HUES48 (cell line): ENCODE data around the gene ANKMY1.

Experiments used
- H3K27ac ChIP-seq: one replicate; pipeline ENCODE4 v1.7.0; 2013; ENCODE audit warnings: low read depth, low read length, inconsistent platforms
- H3K27me3 ChIP-seq: 2 replicates; pipeline ENCODE4 v1.6.1; 2013; ENCODE audit warnings: mild to moderate bottlenecking, low read length; ENCODE audit not compliant: control insufficient read depth, insufficient read depth
- H3K36me3 ChIP-seq: 2 replicates; pipeline ENCODE4 v1.6.1; 2013; ENCODE audit warnings: low read length; ENCODE audit not compliant: control insufficient read depth, insufficient read depth
- H3K4me1 ChIP-seq: 2 replicates; pipeline ENCODE4 v1.6.1; 2013; ENCODE audit warnings: mild to moderate bottlenecking, low read length; ENCODE audit not compliant: control insufficient read depth, insufficient read depth
- H3K4me3 ChIP-seq: 2 replicates; pipeline ENCODE4 v1.5.1; 2013; ENCODE audit warnings: mild to moderate bottlenecking, low read depth, low read length
- H3K9ac ChIP-seq: 2 replicates; pipeline ENCODE4 v1.6.1; 2013; ENCODE audit warnings: mild to moderate bottlenecking, low read depth, low read length, moderate library complexity
- H3K9me3 ChIP-seq: 2 replicates; pipeline ENCODE4 v1.6.1; 2013; ENCODE audit warnings: low read length; ENCODE audit not compliant: control insufficient read depth, insufficient read depth

Gene ANKMY1

DNA sequence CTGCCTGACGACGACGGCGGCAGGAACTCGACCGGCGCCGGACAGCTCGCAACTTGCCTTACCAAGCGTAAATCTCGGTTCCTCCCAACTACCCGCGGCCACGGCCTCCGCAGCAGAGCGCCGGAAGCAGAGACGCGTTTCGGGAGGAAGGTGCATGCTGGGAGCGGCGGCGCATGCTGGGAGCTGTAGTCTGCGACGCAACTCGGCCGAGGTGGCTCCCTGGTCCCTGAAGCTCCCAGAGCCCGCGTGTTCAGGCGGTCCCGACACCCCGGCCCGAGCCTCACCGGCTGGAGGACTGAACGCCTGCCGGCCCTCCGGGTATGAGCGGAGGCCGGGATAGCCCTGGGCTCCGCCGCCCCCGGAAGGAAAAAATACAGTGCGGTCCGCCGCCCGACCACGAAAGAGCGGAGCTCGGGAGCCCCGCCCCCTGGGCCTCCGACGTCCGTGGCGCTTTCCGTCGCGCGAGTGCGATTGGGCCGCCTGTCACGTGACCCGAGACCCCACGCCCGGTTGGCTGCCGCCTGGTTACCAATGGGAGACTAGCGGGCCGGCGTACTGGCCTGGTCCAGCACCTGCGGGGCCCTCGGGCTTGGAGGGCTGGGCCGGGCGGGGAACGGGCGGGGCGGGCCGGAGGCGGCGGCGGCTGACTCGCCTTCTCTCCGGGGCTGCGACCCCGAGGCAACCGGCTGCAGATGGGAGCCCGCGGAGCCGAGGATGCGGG, 28.6 kb upstream of the ANKMY1 start, which contains the start of gene CAPN10:
Gene CAPN10, plus strand, starts transcription at position 537 of the 721 bp plus-strand sequence. Its CDS starts 178 bp downstream, at position 715.
- Histone ChIP-seq H3K4me3 (peak within 1 kb of the TSS; percentile 98), H3K4me1 (peaks cover 23% of the 10 kb centered on the region), H3K27ac (peak within 1 kb of the TSS; percentile 85)

DNA sequence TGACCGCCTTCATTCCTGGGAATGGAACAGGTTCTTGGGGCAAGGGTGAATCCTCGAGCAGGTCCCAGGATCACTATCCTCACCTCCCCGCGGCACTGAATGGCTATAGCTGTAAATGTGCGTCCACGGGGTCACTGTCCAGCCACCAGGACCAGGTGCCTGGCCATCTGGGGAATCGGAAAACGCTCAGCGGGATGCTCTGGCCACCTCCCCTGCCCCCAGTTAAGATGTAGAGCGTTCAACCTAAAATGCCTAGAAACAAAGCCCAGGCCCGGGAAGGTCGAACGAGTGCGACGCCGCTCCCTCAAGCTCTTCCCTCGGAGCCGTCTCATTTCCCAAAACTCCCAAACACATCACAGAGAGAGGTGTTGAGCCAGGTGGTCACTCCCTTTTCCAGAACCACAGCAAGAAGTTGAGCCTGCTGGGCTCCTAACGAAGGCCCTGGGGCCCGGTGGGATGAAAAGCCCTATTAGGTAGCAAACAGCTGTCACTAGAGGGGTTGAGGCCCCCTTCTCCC, 28.0 kb upstream of the ANKMY1 start:
- peaks cover 15% of the 10 kb centered on the region for H3K36me3 ChIP-seq
- peak overlapping the region; percentile 85 for H3K27ac ChIP-seq
- peaks cover 23% of the 10 kb centered on the region for H3K4me1 ChIP-seq

More for the DNA sequence above, 28.6 kb upstream of the ANKMY1 start, which contains the start of gene CAPN10:
- Histone ChIP-seq H3K36me3 (peaks cover 21% of the 10 kb centered on the region), H3K9ac (peak within 1 kb of the TSS; percentile 90), H3K9me3 (no peaks in the 10 kb centered on the region), H3K27me3 (no peaks in the 10 kb centered on the region)

DNA sequence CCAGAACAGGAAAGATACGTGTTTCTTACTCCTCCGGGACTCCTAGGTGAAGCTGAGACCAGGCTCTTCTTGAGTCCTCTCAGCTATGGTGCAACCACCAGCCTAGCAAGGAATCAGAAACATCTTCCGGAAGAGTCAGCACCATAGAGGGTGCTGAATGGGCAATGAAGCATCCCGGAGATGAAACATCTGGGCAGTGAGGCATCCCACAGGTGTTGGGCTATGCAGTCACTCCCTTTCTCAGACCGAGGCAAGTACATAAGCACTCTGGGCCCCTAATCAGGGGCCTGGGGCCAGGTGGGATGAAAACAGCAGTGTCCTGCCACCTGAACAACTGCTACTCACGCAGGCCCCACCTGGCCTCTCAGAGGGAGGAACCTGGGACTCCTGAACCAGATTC, 27.3 kb upstream of the ANKMY1 start:
- Histone ChIP-seq H3K27me3 (no peaks in the 10 kb centered on the region), H3K4me1 (peaks cover 23% of the 10 kb centered on the region), H3K4me3 (peak overlapping the region; percentile 98), H3K36me3 (peaks cover 8% of the 10 kb centered on the region), H3K27ac (peak overlapping the region; percentile 33), H3K9ac (no peak overlapping the region), H3K9me3 (no peaks in the 10 kb centered on the region)

More for the DNA sequence above, 28.0 kb upstream of the ANKMY1 start:
- H3K9ac ChIP-seq: peak overlapping the region; percentile 90
- H3K4me3 ChIP-seq: peak overlapping the region; percentile 98
- no peaks in the 10 kb centered on the region for H3K9me3 ChIP-seq
- no peaks in the 10 kb centered on the region for H3K27me3 ChIP-seq

DNA sequence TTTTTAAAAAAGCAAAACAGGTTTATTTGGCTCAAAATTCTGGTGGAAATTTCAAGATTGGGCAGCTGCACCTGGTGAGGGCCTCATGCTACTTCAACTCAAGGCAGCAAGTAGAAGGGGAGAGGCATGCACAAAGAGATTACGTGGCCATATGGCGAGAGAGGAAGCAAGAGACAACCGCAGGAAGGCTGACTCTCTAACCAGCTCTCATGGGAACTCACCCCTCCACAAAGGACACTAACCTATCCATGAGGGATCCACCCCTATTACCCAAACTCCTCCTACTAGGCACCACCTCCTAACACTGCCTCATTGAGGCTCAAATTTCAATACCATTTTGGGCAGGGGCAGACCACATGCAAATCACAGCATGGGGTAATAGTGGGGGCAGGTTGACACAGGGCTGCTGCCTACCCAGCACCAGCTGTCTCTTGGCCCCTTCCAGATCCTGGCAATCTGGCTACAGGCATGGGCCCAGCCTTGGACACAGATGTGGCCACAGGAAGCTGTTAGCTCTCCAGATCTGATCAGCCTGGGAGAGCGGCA, 26.8 kb upstream of the ANKMY1 start:
- H3K4me1 ChIP-seq: peaks cover 23% of the 10 kb centered on the region
- H3K36me3 ChIP-seq: peaks cover 3% of the 10 kb centered on the region; the same call in 1 of the 2 replicates
- H3K9ac ChIP-seq: no peak overlapping the region
- no peaks in the 10 kb centered on the region for H3K9me3 ChIP-seq
- no peaks in the 10 kb centered on the region for H3K27me3 ChIP-seq
- peak overlapping the region; percentile 98 for H3K4me3 ChIP-seq
- H3K27ac ChIP-seq: peak overlapping the region; percentile 33

DNA sequence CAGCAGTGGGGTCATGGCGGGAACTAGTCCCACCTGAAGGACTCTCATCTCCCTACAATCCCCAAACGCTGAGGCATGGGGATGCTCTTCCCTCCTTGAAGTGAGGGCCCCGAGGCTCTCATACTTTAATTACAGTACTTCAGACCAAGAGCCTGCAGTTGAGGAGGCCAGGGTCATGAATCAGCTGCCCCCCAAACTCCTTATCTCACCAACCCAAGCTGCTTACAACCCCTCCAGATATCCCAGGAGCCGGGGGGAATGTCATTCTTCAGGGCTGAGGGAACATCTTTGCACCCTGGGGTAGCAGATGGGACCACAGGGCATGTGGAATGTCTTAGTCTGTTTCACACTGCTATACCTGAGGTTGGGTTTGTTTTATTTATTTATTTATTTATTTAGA, 26.0 kb upstream of the ANKMY1 start:
- no peaks in the 10 kb centered on the region for H3K36me3 ChIP-seq
- no peak overlapping the region for H3K9ac ChIP-seq
- H3K4me1 ChIP-seq: peaks cover 23% of the 10 kb centered on the region
- H3K4me3 ChIP-seq: no peak overlapping the region
- no peaks in the 10 kb centered on the region for H3K9me3 ChIP-seq
- no peak overlapping the region for H3K27ac ChIP-seq
- no peaks in the 10 kb centered on the region for H3K27me3 ChIP-seq

DNA sequence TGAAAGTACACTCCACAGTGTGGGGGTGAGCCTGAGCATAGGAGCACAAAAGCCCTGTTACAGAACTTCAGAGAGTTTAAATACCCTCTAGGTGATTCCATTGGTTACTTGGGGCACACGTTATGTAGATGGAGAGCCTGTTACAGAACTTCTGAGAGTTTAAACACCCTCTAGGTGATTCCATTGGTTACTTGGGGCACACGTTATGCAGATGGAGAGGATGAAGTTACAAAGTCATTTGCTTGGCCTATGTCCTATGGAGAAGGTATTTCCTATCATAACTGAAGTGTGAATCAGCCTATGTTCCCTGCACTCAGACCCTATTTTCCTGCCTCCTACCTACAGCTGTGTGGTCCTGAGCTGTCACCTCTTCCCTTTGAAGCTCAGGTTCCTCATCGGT, 25.0 kb upstream of the ANKMY1 start:
- Histone ChIP-seq H3K4me3 (no peak overlapping the region), H3K36me3 (no peaks in the 10 kb centered on the region), H3K9me3 (no peaks in the 10 kb centered on the region), H3K27ac (no peak overlapping the region), H3K27me3 (no peaks in the 10 kb centered on the region), H3K4me1 (peaks cover 22% of the 10 kb centered on the region), H3K9ac (no peak overlapping the region)

DNA sequence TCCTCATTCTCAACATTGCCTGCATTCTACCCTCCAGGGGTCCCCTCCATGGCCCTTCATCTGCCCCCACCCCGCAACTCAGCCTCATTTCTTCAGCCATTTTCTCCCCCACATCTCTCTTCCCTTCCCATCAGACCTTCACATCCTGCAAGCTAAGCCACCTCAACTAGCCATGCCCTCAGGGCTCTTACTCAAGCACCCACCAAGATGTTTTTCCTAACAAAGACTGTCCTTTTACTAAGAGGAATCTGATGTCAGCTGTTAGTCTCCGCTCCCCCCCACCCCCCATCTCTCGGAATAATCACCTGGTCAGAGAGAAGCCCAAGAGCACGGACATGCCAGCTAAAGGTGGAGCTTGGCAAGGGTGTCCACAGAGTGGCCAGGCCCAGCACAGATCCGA, 24.0 kb upstream of the ANKMY1 start:
- Histone ChIP-seq H3K4me3 (no peak overlapping the region), H3K4me1 (peaks cover 18% of the 10 kb centered on the region), H3K36me3 (no peaks in the 10 kb centered on the region), H3K27me3 (no peaks in the 10 kb centered on the region), H3K27ac (no peak overlapping the region), H3K9me3 (no peaks in the 10 kb centered on the region), H3K9ac (no peak overlapping the region)

DNA sequence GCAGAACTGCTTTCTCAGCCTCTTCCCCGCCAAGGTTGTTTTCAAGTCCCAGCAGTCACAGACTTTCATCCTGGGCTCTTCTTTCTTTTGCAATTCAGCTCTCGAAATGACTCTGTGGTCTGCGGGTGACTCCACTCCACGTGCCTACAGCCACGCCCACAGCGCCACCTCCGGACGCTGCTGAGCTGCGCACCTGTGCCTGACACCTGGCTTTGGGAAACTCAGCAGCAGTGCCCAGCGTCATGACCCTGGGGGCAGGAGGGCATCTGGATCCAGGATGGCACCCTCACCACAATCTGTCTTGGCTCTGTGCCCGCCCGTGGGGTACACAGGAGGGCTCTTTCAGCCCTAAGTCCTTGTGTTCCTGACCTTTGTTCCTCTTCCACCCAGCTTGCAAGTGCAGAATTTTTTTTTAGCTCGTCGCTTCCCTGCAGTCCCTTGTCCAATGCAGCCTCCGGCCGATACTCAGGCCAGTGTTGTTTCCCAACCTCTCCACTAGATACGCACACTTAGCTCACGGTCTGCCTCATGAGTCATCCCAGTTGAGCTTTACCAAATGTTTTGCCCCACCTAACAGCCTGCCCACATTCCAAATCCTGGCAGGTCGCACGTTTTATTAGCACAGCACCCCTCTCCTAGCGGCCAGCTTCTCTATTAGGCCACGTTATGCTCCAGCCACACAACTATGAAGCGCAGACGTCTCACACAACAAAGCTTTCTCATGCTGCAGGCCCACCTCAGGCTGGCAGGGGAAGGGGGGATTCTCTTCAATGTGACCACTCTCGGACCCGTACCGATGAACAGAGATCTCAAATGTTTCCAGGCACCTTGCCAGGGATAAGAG, 22.2 kb upstream of the ANKMY1 start:
- Histone ChIP-seq H3K9me3 (no peaks in the 10 kb centered on the region), H3K4me1 (peaks cover 12% of the 10 kb centered on the region), H3K27ac (no peak overlapping the region), H3K4me3 (no peak overlapping the region), H3K36me3 (no peaks in the 10 kb centered on the region), H3K27me3 (no peaks in the 10 kb centered on the region), H3K9ac (no peak overlapping the region)

DNA sequence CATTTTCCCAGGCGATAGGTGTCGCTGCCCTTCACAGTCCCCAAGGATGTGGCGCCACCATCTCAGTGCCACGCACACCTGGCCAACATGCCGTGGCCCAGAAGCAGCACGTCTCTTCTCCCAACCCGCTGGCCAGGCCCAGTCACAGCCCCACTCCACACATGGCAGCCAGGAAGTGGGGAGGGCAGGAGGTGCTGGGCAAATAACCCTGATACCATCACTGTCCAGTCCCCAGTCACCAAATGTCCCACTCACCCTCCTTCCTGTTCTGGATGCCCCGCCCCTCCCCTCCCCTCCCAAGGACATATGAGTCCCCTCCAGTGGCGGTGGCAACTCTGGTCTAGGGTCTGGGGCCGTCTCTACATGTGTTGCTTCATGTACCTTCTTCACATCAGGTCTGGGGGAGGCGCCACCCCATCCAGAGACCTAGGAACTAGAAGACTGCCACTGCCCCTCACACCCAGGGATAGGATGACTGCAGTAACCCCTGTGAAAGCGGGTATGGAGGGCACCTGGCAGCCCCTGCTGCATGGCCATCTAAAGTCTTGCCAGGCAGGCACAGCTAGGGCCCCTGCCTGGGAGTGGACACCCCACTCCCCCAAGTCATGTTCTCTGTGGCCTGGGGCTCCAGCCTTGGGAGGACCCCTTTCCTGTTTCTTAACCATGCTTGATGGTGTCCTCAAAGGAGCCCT, 21.4 kb upstream of the ANKMY1 start:
- H3K4me3 ChIP-seq: no peak overlapping the region
- H3K9me3 ChIP-seq: no peaks in the 10 kb centered on the region
- H3K36me3 ChIP-seq: no peaks in the 10 kb centered on the region
- H3K4me1 ChIP-seq: peaks cover 5% of the 10 kb centered on the region; the same call in 1 of the 2 replicates
- no peak overlapping the region for H3K27ac ChIP-seq
- no peaks in the 10 kb centered on the region for H3K27me3 ChIP-seq
- H3K9ac ChIP-seq: no peak overlapping the region

DNA sequence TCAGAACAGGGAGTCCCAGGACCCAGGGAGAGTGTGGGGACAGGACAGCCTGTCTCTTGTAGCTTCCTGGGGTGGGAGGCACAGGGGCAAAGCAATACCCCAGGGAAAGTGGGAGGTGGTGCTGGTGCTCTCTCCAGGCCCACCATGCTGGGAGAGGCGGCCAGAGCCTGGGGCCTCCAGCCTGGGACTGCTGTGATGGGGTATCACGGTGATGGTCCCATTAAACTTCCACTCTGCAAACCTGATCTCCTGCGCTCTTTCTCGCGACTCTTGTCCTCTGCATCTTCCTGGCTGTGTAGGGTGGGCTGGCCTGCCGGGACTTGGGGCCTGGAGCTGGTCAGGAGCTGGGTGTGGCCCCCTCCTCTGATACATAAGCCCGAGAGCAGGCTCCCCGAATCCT, 20.7 kb upstream of the ANKMY1 start:
- no peaks in the 10 kb centered on the region for H3K36me3 ChIP-seq
- no peaks in the 10 kb centered on the region for H3K27me3 ChIP-seq
- no peak overlapping the region for H3K9ac ChIP-seq

More for the DNA sequence above, 20.7 kb upstream of the ANKMY1 start:
- Histone ChIP-seq H3K27ac (no peak overlapping the region), H3K9me3 (no peaks in the 10 kb centered on the region), H3K4me3 (no peak overlapping the region), H3K4me1 (peaks cover 5% of the 10 kb centered on the region; the same call in 1 of the 2 replicates)
